H9 (cell line): ENCODE measurements around the gene EVI5. TPM values are rescaled to one million over a fixed set of nuclear protein-coding genes. Genes with fewer than 3 reads are reported as not detected.

ENCODE experiments used
- DNase-seq: peaks from one replicate; pipeline ENCODE4 v3.0.0-alpha.2; 2017
- H2AFZ ChIP-seq: one replicate; pipeline ENCODE4 v1.6.1; 2013; ENCODE audit warnings: mild to moderate bottlenecking, low read length, control low read depth, moderate library complexity
- H2AK5ac ChIP-seq: 2 replicates; pipeline ENCODE4 v1.6.1; 2013; ENCODE audit warnings: low read length, control low read depth, mixed read lengths; ENCODE audit not compliant: insufficient read length
- H2BK120ac ChIP-seq: one replicate; pipeline ENCODE4 v1.6.1; 2013; ENCODE audit warnings: low read depth, mild to moderate bottlenecking, low read length, control low read depth, inconsistent platforms; ENCODE audit not compliant: poor library complexity, severe bottlenecking
- H2BK12ac ChIP-seq: 2 replicates; pipeline ENCODE4 v1.6.1; 2013; ENCODE audit warnings: low read length, control low read depth, mixed read lengths, low read depth; ENCODE audit not compliant: insufficient read length
- H2BK15ac ChIP-seq: 2 replicates; pipeline ENCODE4 v1.6.1; 2013; ENCODE audit warnings: low read depth, low read length, control low read depth
- H2BK20ac ChIP-seq: one replicate; pipeline ENCODE4 v1.6.1; 2013; ENCODE audit warnings: low read depth, mild to moderate bottlenecking, low read length, control low read depth, inconsistent platforms; ENCODE audit not compliant: poor library complexity, severe bottlenecking
- H2BK5ac ChIP-seq: 2 replicates; pipeline ENCODE4 v1.6.1; 2013; ENCODE audit warnings: low read length, control low read depth, mixed read lengths; ENCODE audit not compliant: insufficient read length
- H3K14ac ChIP-seq: 2 replicates; pipeline ENCODE4 v1.6.1; 2013; ENCODE audit warnings: low read length, control low read depth; ENCODE audit not compliant: insufficient read depth
- H3K18ac ChIP-seq: 2 replicates; pipeline ENCODE4 v1.6.1; 2013; ENCODE audit warnings: low read depth, mild to moderate bottlenecking, mixed read lengths, low read length, control low read depth; ENCODE audit not compliant: insufficient read length
- H3K23ac ChIP-seq: 2 replicates; pipeline ENCODE4 v1.6.1; 2013; ENCODE audit warnings: low read length, control low read depth, mixed read lengths, low read depth; ENCODE audit not compliant: insufficient read length
- H3K23me2 ChIP-seq: 2 replicates; pipeline ENCODE4 v1.6.1; 2013; ENCODE audit warnings: low read depth, mild to moderate bottlenecking, mixed read lengths, low read length, control low read depth; ENCODE audit not compliant: insufficient read length, poor library complexity, severe bottlenecking
- H3K27ac ChIP-seq: 2 replicates; pipeline ENCODE4 v1.5.1; 2013; ENCODE audit warnings: low read length, control low read depth, mixed read lengths, low read depth; ENCODE audit not compliant: insufficient read length
- H3K27me3 ChIP-seq: 2 replicates; pipeline ENCODE4 v1.6.1; 2013; ENCODE audit warnings: low read length, control low read depth, inconsistent platforms; ENCODE audit not compliant: insufficient read depth
- H3K4ac ChIP-seq: 2 replicates; pipeline ENCODE4 v1.6.1; 2013; ENCODE audit warnings: low read depth, mild to moderate bottlenecking, control low read depth, inconsistent platforms, low read length, moderate library complexity
- H3K4me1 ChIP-seq: 2 replicates; pipeline ENCODE4 v1.6.1; 2013; ENCODE audit warnings: low read length, control low read depth, inconsistent platforms; ENCODE audit not compliant: insufficient read depth
- H3K4me2 ChIP-seq: 2 replicates; pipeline ENCODE4 v1.6.1; 2013; ENCODE audit warnings: low read length, control low read depth, mixed read lengths; ENCODE audit not compliant: insufficient read length, insufficient read depth
- H3K56ac ChIP-seq: 2 replicates; pipeline ENCODE4 v1.6.1; 2013; ENCODE audit warnings: low read depth, mild to moderate bottlenecking, mixed read lengths, low read length, control low read depth; ENCODE audit not compliant: insufficient read length
- H3K79me1 ChIP-seq: 2 replicates; pipeline ENCODE4 v1.6.1; 2013; ENCODE audit warnings: low read depth, mild to moderate bottlenecking, moderate library complexity, low read length, control low read depth, inconsistent platforms; ENCODE audit not compliant: insufficient read depth, poor library complexity, severe bottlenecking
- H3K79me2 ChIP-seq: 2 replicates; pipeline ENCODE4 v1.6.1; 2013; ENCODE audit warnings: low read length, control low read depth, inconsistent platforms; ENCODE audit not compliant: insufficient read depth
- H3K9ac ChIP-seq: 2 replicates; pipeline ENCODE4 v1.6.1; 2013; ENCODE audit warnings: low read length, control low read depth, mixed read lengths; ENCODE audit not compliant: insufficient read length; ENCODE audit errors: extremely low read depth
- H3K9me3 ChIP-seq: one replicate; pipeline ENCODE4 v1.6.1; 2013; ENCODE audit warnings: low read depth, low read length, inconsistent platforms; ENCODE audit not compliant: control insufficient read depth
- H3T11ph ChIP-seq: one replicate; pipeline ENCODE4 v1.6.1; 2013; ENCODE audit warnings: mild to moderate bottlenecking, low read length, control low read depth, inconsistent platforms
- H4K20me1 ChIP-seq: one replicate; pipeline ENCODE4 v1.6.1; 2013; ENCODE audit not compliant: control insufficient read depth, insufficient read length, insufficient read depth
- H4K5ac ChIP-seq: 2 replicates; pipeline ENCODE4 v1.6.1; 2013; ENCODE audit warnings: low read depth, mild to moderate bottlenecking, mixed read lengths, low read length, control low read depth; ENCODE audit not compliant: insufficient read length
- H4K8ac ChIP-seq: replicated peaks from 2 replicates; pipeline ENCODE4 v1.6.1; 2013; ENCODE audit warnings: low read length, control low read depth, mixed read lengths, low read depth; ENCODE audit not compliant: insufficient read length
- H4K91ac ChIP-seq: 2 replicates; pipeline ENCODE4 v1.6.1; 2013; ENCODE audit warnings: low read depth, mild to moderate bottlenecking, moderate library complexity, mixed read lengths, low read length, control low read depth; ENCODE audit not compliant: insufficient read length
- H3K27ac Mint-ChIP-seq, 3 experiments: 2 replicates in 2 of 3; 3 replicates in 1 of 3; pipeline ENCODE4 v1.8.0; 2020 to 2021; ENCODE audit warnings: mixed read lengths in 3 of 3, mild to moderate bottlenecking in 1 of 3, moderate library complexity in 1 of 3
- H3K27me3 Mint-ChIP-seq: 2 replicates; pipeline ENCODE4 v1.8.0; 2021; ENCODE audit warnings: low read depth, mild to moderate bottlenecking, moderate library complexity, mixed read lengths
- H3K36me3 Mint-ChIP-seq, 3 experiments: 2 replicates in 2 of 3; 3 replicates in 1 of 3; pipeline ENCODE4 v1.8.0; 2020 to 2021; ENCODE audit warnings: low read depth in 3 of 3, mixed read lengths in 3 of 3; ENCODE audit not compliant: insufficient read depth in 1 of 3
- H3K4me1 Mint-ChIP-seq, 2 experiments: 2 replicates each; pipeline ENCODE4 v1.8.0; 2020; ENCODE audit warnings: mixed read lengths in 2 of 2
- H3K4me3 Mint-ChIP-seq, 2 experiments: 2 replicates in 1 of 2; 3 replicates in 1 of 2; pipeline ENCODE4 v1.8.0; 2020 to 2021; ENCODE audit warnings: mild to moderate bottlenecking in 2 of 2, mixed read lengths in 2 of 2, moderate library complexity in 1 of 2
- H3K9me3 Mint-ChIP-seq, 2 experiments: 2 replicates in 1 of 2; 3 replicates in 1 of 2; pipeline ENCODE4 v1.8.0; 2020; ENCODE audit warnings: mild to moderate bottlenecking in 2 of 2, mixed read lengths in 2 of 2, moderate library complexity in 1 of 2
- WGBS: extraction: QIAGEN DNeasy Blood & Tissue Kit; methylation state at CpG from one replicate; pipeline ENCODE4 v1.1.7; 2013; ENCODE audit warnings: missing lambda C conversion rate, low lambda C conversion rate, mixed read lengths; ENCODE audit not compliant: insufficient read length; ENCODE audit errors: extremely low coverage; 5-methylcytosine and 5-hydroxymethylcytosine counted together
- total RNA-seq: library from RNA; stranded (reverse); gene quantifications from 2 replicates; pipeline ENCODE4 v1.2.1, GENCODE V29; 2021
- TF ChIP-seq, protein P1 (sequence below): fragments of 200-600 bp; sonication (generic); conservative IDR thresholded peaks from 3 replicates; pipeline ENCODE4 v1.8.0; 2021; ENCODE audit warnings: antibody characterized with exemption, mild to moderate bottlenecking

The EVI5 gene
- total RNA-seq, 1 experiment from 2014 or later = 9.7 TPM

DNA sequence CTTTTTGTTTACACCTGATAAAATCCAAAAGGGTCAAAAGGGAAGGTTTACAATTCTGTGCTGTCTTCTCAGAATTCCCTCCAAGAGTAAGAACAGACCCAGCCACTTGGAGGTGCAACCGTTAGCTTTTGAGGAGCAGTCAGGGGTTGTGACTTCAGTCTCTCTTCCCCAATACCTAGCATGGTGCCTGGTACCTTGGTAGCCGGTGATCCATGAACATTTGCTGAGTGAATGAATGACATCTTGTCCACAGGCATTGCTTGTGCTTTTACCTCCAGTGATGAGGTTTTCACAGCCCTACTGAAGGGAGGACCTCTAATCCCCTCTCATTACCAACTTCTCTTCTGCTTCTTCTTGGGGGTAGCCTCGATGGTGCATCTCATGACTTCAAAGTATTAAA lies 309.9 kb downstream of the EVI5 start:
- H3K27me3 ChIP-seq = peaks cover 22% of the 10 kb centered on the region

More for the DNA sequence above, 309.9 kb downstream of the EVI5 start:
- Histone ChIP-seq H4K91ac (no peak overlapping the region), H3K18ac (no peak overlapping the region), H2BK5ac (no peak overlapping the region), H4K20me1 (no peaks in the 10 kb centered on the region), H3K27ac (no peak overlapping the region), H3K23me2 (no peaks in the 10 kb centered on the region), H3T11ph (no peak overlapping the region), H3K79me2 (no peaks in the 10 kb centered on the region), H2BK15ac (no peak overlapping the region), H4K5ac (no peak overlapping the region), H2BK12ac (no peak overlapping the region), H2BK20ac (no peak overlapping the region), H3K23ac (no peak overlapping the region), H3K79me1 (no peaks in the 10 kb centered on the region), H3K4me1 (no peaks in the 10 kb centered on the region), H3K56ac (no peak overlapping the region), H3K9ac (no peak overlapping the region), H3K9me3 (no peaks in the 10 kb centered on the region), H4K8ac (no peak overlapping the region), H3K4me2 (no peak overlapping the region), H3K14ac (no peak overlapping the region), H2AFZ (no peak overlapping the region), H3K4ac (no peak overlapping the region), H2BK120ac (no peak overlapping the region), H2AK5ac (no peak overlapping the region)
- no peak for DNase-seq
- TF ChIP-seq, protein P1, sequence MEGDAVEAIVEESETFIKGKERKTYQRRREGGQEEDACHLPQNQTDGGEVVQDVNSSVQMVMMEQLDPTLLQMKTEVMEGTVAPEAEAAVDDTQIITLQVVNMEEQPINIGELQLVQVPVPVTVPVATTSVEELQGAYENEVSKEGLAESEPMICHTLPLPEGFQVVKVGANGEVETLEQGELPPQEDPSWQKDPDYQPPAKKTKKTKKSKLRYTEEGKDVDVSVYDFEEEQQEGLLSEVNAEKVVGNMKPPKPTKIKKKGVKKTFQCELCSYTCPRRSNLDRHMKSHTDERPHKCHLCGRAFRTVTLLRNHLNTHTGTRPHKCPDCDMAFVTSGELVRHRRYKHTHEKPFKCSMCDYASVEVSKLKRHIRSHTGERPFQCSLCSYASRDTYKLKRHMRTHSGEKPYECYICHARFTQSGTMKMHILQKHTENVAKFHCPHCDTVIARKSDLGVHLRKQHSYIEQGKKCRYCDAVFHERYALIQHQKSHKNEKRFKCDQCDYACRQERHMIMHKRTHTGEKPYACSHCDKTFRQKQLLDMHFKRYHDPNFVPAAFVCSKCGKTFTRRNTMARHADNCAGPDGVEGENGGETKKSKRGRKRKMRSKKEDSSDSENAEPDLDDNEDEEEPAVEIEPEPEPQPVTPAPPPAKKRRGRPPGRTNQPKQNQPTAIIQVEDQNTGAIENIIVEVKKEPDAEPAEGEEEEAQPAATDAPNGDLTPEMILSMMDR = no peak
- H3K4me1 Mint-ChIP-seq = peaks cover 6 to 28% of the 10 kb centered on the region in 2 experiments
- H3K9me3 Mint-ChIP-seq = peaks cover 5 to 10% of the 10 kb centered on the region in 2 experiments; a peak in 4 of 5 replicates
- no peak overlapping the region for H3K4me3 Mint-ChIP-seq
- no peak overlapping the region for H3K27ac Mint-ChIP-seq
- peaks cover 0 to 2% (median 0%) of the 10 kb centered on the region in 3 experiments; a peak in 2 of 7 replicates for H3K36me3 Mint-ChIP-seq
- peaks cover 74% of the 10 kb centered on the region for H3K27me3 Mint-ChIP-seq
- no CpG with 5 or more reads among the region's 3 CpGs for WGBS
